Cardiac muscle cell (in vitro differentiated cells and primary cell): ENCODE results near the gene AFTPH. TPM values are rescaled to one million over a fixed set of nuclear protein-coding genes. Genes with fewer than 3 reads are reported as not detected.

Experiments
- DNase-seq, 2 donors: peaks; one replicate each; pipeline versions ENCODE4 v3.0.0 to v3.0.0-alpha.2; 2010 to 2017; ENCODE audit warnings: low read depth in 1 of 2, low spot score in 1 of 2
- H3K27ac ChIP-seq: fragments of 200-600 bp; sonication (generic); 2 replicates; pipeline ENCODE4 v1.5.1; 2016
- H3K27me3 ChIP-seq: fragments of 200-600 bp; sonication (generic); 2 replicates; pipeline ENCODE4 v1.6.0; 2016; ENCODE audit warnings: control low read depth
- H3K36me3 ChIP-seq: fragments of 200-600 bp; sonication (generic); 2 replicates; pipeline ENCODE4 v1.5.1; 2016; ENCODE audit warnings: control low read depth
- H3K4me1 ChIP-seq: fragments of 200-600 bp; sonication (generic); 2 replicates; pipeline ENCODE4 v1.8.1; 2017; ENCODE audit warnings: low read depth, mild to moderate bottlenecking, mixed run types
- H3K4me3 ChIP-seq: fragments of 200-600 bp; sonication (generic); 2 replicates; pipeline ENCODE4 v1.5.1; 2016; ENCODE audit warnings: mild to moderate bottlenecking
- H3K9me3 ChIP-seq: fragments of 200-600 bp; sonication (generic); 2 replicates; pipeline ENCODE4 v1.5.1; 2017; ENCODE audit warnings: low read depth, mild to moderate bottlenecking, control low read depth
- CTCF ChIP-seq: IDR thresholded peaks from 2 replicates; pipeline ENCODE4 v1.5.1; 2012; ENCODE audit warnings: low read depth, mild to moderate bottlenecking, low read length
- polyA plus RNA-seq: library from polyadenylated mRNA; unstranded; fragments of >200 nt; fragmentation: Nextera tagmentation; extraction: Ambion mirVana; gene quantifications from 2 replicates; pipeline ENCODE4 v1.2.1, GENCODE V29; 2016
- total RNA-seq: library from RNA; depleted of rRNA; stranded (reverse); fragments of >200 nt; gene quantifications from 2 replicates; pipeline ENCODE4 v1.2.3, GENCODE V29; 2016

AFTPH gene
- total and polyA plus RNA-seq, 2 experiments from 2014 or later = 7.1 to 18.5 TPM

- no peaks in the 10 kb centered on the region for H3K36me3 ChIP-seq
- H3K27ac ChIP-seq = no peak overlapping the region
- no peaks in the 10 kb centered on the region for H3K4me1 ChIP-seq
- no peak for DNase-seq
- TF ChIP-seq CTCF = no peak
- no peak overlapping the region for H3K4me3 ChIP-seq
- H3K9me3 ChIP-seq = no peaks in the 10 kb centered on the region
- no peaks in the 10 kb centered on the region for H3K27me3 ChIP-seq
Measured at GRCh38 chr2:64515086-64515485, 9.0 kb upstream of the AFTPH start.

- Histone ChIP-seq H3K27me3 (peaks cover 3% of the 10 kb centered on the region), H3K9me3 (no peaks in the 10 kb centered on the region), H3K4me1 (no peaks in the 10 kb centered on the region), H3K36me3 (no peaks in the 10 kb centered on the region), H3K4me3 (no peak overlapping the region), H3K27ac (no peak overlapping the region)
- no peak for DNase-seq
- no peak for TF ChIP-seq CTCF
Measured at GRCh38 chr2:64516651-64517510, 7.2 kb upstream of the AFTPH start.

- H3K27ac ChIP-seq = no peak overlapping the region
- H3K4me1 ChIP-seq = no peaks in the 10 kb centered on the region
- H3K36me3 ChIP-seq = no peaks in the 10 kb centered on the region
- H3K4me3 ChIP-seq = no peak overlapping the region
- peaks cover 3% of the 10 kb centered on the region for H3K27me3 ChIP-seq
- DNase-seq = no peak
- no peaks in the 10 kb centered on the region for H3K9me3 ChIP-seq
- TF ChIP-seq CTCF = no peak
Measured at GRCh38 chr2:64517511-64517884, 6.6 kb upstream of the AFTPH start.

GRCh38 chr2:64522843-64523428 lies 1.2 kb upstream of the AFTPH start:
- Histone ChIP-seq H3K4me3 (peak overlapping the region; percentile 90), H3K9me3 (no peaks in the 10 kb centered on the region), H3K27ac (no peak overlapping the region), H3K4me1 (peaks cover 21% of the 10 kb centered on the region), H3K27me3 (peaks cover 3% of the 10 kb centered on the region), H3K36me3 (no peaks in the 10 kb centered on the region)
- DNase-seq = peak; percentile 80 to 89
- TF ChIP-seq CTCF = peak; percentile 84

- H3K4me3 ChIP-seq = peak overlapping the region; percentile 90
- peaks cover 3% of the 10 kb centered on the region for H3K27me3 ChIP-seq
- no peaks in the 10 kb centered on the region for H3K9me3 ChIP-seq
- H3K27ac ChIP-seq = peak overlapping the region; percentile 75
- peaks cover 25% of the 10 kb centered on the region for H3K4me1 ChIP-seq
- H3K36me3 ChIP-seq = no peaks in the 10 kb centered on the region
- TF ChIP-seq CTCF = no peak
- DNase-seq = peak in 1 of 2 donors; percentile 64
Measured at GRCh38 chr2:64524604-64525316, 632 bp downstream of the AFTPH start.
